HFFc6 (cell line): ENCODE data around the gene ACVR1B. TPM values are rescaled to one million over a fixed set of nuclear protein-coding genes. Genes with fewer than 3 reads are reported as not detected.

Experiments used
- DNase-seq: peaks from one replicate; pipeline ENCODE4 v3.0.0-alpha.2; 2018
- H3K27ac Mint-ChIP-seq: 2 replicates; pipeline ENCODE4 v1.8.0; 2020; ENCODE audit warnings: mild to moderate bottlenecking, mixed read lengths
- H3K27me3 Mint-ChIP-seq: 2 replicates; pipeline ENCODE4 v1.8.0; 2021; ENCODE audit warnings: mild to moderate bottlenecking, moderate library complexity, mixed read lengths; ENCODE audit not compliant: insufficient read depth
- H3K36me3 Mint-ChIP-seq: 2 replicates; pipeline ENCODE4 v1.8.0; 2021; ENCODE audit warnings: low read depth, mixed read lengths
- H3K4me1 Mint-ChIP-seq: 2 replicates; pipeline ENCODE4 v1.8.0; 2020; ENCODE audit warnings: low read depth, mixed read lengths
- H3K4me3 Mint-ChIP-seq: 2 replicates; pipeline ENCODE4 v1.8.0; 2020; ENCODE audit warnings: mild to moderate bottlenecking, moderate library complexity, mixed read lengths
- H3K9me3 Mint-ChIP-seq: 2 replicates; pipeline ENCODE4 v1.8.0; 2020; ENCODE audit warnings: mild to moderate bottlenecking, mixed read lengths
- CTCF ChIP-seq: fragments of 200-600 bp; sonication (generic); IDR thresholded peaks from 2 replicates; pipeline ENCODE4 v1.5.0; 2021; ENCODE audit warnings: antibody characterized with exemption, mild to moderate bottlenecking
- total RNA-seq, 6 experiments: library from RNA; stranded (reverse); fragmentation: NEBNext Ultra II Directional; extraction: Animal tissue kit (Norgen Biotek cat#: 25700); gene quantifications; 2 replicates in 1 of 6; 3 replicates in 5 of 6; pipeline ENCODE4 v1.2.3, GENCODE V29; 2021

Gene ACVR1B
- total RNA-seq, 6 experiments from 2014 or later: 13.1 to 15.2 (median 14.0) TPM

- Mint-ChIP-seq H3K36me3 (peaks cover 24% of the 10 kb centered on the region), H3K9me3 (no peaks in the 10 kb centered on the region), H3K27ac (peak overlapping the region; percentile 78), H3K4me1 (peaks cover 54% of the 10 kb centered on the region), H3K27me3 (no peaks in the 10 kb centered on the region; the same call in 1 of the 2 replicates), H3K4me3 (peak overlapping the region; percentile 44; the same call in 1 of the 2 replicates)
- TF ChIP-seq CTCF: peak; percentile 99
- DNase-seq: peak; percentile 52
These were observed 28.7 kb downstream of the ACVR1B start for GRCh38 chr12:51980051-51980808.

GRCh38 chr12:51980809-51981127 lies 29.3 kb downstream of the ACVR1B start:
- peaks cover 49% of the 10 kb centered on the region for H3K4me1 Mint-ChIP-seq
- no peak overlapping the region for H3K4me3 Mint-ChIP-seq
- no peaks in the 10 kb centered on the region; the same call in 1 of the 2 replicates for H3K27me3 Mint-ChIP-seq
- no peak overlapping the region for H3K27ac Mint-ChIP-seq
- no peak for DNase-seq
- H3K9me3 Mint-ChIP-seq: no peaks in the 10 kb centered on the region
- no peak for TF ChIP-seq CTCF
- peaks cover 23% of the 10 kb centered on the region for H3K36me3 Mint-ChIP-seq

- H3K36me3 Mint-ChIP-seq: peaks cover 18% of the 10 kb centered on the region
- peaks cover 13% of the 10 kb centered on the region for H3K4me1 Mint-ChIP-seq
- no peak overlapping the region for H3K4me3 Mint-ChIP-seq
- H3K27ac Mint-ChIP-seq: no peak overlapping the region
- no peaks in the 10 kb centered on the region for H3K9me3 Mint-ChIP-seq
- no peak for DNase-seq
- no peaks in the 10 kb centered on the region; the same call in 1 of the 2 replicates for H3K27me3 Mint-ChIP-seq
- TF ChIP-seq CTCF: no peak
These were observed 33.2 kb downstream of the ACVR1B start for GRCh38 chr12:51984657-51985056.

GRCh38 chr12:51985154-51985835 lies 33.8 kb downstream of the ACVR1B start:
- Mint-ChIP-seq H3K36me3 (peaks cover 18% of the 10 kb centered on the region), H3K4me3 (no peak overlapping the region), H3K27ac (no peak overlapping the region), H3K9me3 (no peaks in the 10 kb centered on the region), H3K4me1 (peaks cover 6% of the 10 kb centered on the region), H3K27me3 (no peaks in the 10 kb centered on the region; the same call in 1 of the 2 replicates)
- TF ChIP-seq CTCF: no peak
- no peak for DNase-seq

GRCh38 chr12:51986834-51987233 lies 35.3 kb downstream of the ACVR1B start:
- TF ChIP-seq CTCF: no peak
- Mint-ChIP-seq H3K4me1 (no peaks in the 10 kb centered on the region), H3K27me3 (no peaks in the 10 kb centered on the region; the same call in 1 of the 2 replicates), H3K4me3 (no peak overlapping the region), H3K9me3 (no peaks in the 10 kb centered on the region), H3K27ac (no peak overlapping the region), H3K36me3 (peaks cover 13% of the 10 kb centered on the region)
- no peak for DNase-seq
